ENCODE data around the gene DHCR7. TPM values are rescaled to one million over a fixed set of nuclear protein-coding genes. Genes with fewer than 3 reads are reported as not detected.

DHCR7 gene
- total RNA-seq, 1 donor from 2014 or later, result 140 TPM

DNA sequence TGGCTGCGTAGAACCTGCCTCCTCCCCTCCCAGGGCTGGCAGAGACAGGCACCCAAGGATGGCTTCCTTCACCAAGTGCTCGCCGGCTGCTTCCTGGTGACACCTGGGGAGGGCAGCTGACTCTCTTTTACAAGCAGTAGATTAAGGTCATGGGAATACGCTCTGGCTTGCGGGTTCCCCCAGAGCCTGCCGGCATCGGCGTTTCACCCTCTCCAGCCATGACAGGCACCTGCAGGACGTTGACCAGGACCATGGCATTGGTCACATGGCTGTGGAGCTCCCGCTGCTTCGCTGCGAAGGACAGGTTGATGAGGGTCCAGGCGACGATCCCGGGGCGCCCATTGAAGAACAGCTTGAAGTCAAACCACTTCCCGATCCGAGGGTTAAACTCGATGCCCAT lies 9.5 kb downstream of the DHCR7 start:
- H3K4me3 Mint-ChIP-seq (ENCODE audit: low read depth), result no peak overlapping the region

DNA sequence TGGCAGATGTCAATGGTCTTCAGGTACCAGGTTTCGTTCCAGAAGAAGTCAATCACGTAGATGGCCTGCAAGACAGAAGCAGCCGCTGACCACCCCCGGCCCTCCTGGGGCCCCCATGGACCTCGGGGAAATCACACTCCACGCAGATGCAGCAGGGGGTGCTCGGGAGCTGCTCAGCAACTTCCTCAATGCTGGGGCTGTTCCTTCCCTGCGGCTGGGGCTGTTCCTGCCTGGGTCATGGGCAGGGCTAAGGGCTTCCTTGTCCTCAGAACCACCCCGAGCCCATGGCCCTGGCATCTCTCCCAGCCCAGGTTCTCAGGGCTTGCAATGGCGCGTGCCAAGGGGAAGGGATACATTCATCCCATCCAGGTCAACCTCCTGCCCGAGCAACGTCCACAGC lies 10.3 kb downstream of the DHCR7 start:
- Mint-ChIP-seq H3K4me1 (ENCODE audit: low read depth) (no peaks in the 10 kb centered on the region), H3K9me3 (ENCODE audit: low read depth) (no peaks in the 10 kb centered on the region), H3K27ac (no peak overlapping the region), H3K27me3 (no peaks in the 10 kb centered on the region), H3K4me3 (ENCODE audit: low read depth) (no peak overlapping the region), H3K36me3 (ENCODE audit: insufficient read depth) (peaks cover 13% of the 10 kb centered on the region)
- DNase-seq (ENCODE audit: low spot score, unreplicated experiment), result no peak
- TF ChIP-seq, protein P1, sequence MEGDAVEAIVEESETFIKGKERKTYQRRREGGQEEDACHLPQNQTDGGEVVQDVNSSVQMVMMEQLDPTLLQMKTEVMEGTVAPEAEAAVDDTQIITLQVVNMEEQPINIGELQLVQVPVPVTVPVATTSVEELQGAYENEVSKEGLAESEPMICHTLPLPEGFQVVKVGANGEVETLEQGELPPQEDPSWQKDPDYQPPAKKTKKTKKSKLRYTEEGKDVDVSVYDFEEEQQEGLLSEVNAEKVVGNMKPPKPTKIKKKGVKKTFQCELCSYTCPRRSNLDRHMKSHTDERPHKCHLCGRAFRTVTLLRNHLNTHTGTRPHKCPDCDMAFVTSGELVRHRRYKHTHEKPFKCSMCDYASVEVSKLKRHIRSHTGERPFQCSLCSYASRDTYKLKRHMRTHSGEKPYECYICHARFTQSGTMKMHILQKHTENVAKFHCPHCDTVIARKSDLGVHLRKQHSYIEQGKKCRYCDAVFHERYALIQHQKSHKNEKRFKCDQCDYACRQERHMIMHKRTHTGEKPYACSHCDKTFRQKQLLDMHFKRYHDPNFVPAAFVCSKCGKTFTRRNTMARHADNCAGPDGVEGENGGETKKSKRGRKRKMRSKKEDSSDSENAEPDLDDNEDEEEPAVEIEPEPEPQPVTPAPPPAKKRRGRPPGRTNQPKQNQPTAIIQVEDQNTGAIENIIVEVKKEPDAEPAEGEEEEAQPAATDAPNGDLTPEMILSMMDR (IDR thresholded peaks at IDR 0.05; ENCODE audit: unreplicated experiment), result no peak

More for the DNA sequence above, 9.5 kb downstream of the DHCR7 start:
- Mint-ChIP-seq H3K27me3 (no peaks in the 10 kb centered on the region), H3K36me3 (ENCODE audit: insufficient read depth) (peaks cover 15% of the 10 kb centered on the region), H3K4me1 (ENCODE audit: low read depth) (no peaks in the 10 kb centered on the region), H3K27ac (no peak overlapping the region), H3K9me3 (ENCODE audit: low read depth) (no peaks in the 10 kb centered on the region)
- TF ChIP-seq, protein P1 (IDR thresholded peaks at IDR 0.05; ENCODE audit: unreplicated experiment), result no peak
- no peak for DNase-seq (ENCODE audit: low spot score, unreplicated experiment)

DNA sequence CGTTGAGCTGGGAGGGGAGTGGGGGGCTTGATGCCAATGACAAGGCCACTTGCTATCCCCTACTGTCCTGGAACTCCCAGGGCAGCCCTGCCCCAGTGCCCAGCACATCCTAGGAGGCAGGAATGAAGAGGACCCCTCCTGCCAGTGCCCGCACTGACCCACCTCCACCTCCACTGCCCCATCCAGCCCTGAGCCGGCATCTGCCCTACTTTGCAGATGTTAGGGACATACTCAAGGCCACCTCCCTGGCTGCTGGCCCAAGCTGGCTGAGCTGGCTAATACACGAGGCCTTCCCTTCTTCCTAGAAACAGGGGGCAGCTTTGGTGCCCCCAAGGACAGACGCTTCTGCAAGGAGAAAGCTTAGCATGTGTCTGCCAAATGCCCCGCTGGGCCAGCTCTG lies 10.8 kb downstream of the DHCR7 start:
- no peak overlapping the region for H3K4me3 Mint-ChIP-seq (ENCODE audit: low read depth)
- H3K36me3 Mint-ChIP-seq (ENCODE audit: insufficient read depth), result peaks cover 9% of the 10 kb centered on the region

DNA sequence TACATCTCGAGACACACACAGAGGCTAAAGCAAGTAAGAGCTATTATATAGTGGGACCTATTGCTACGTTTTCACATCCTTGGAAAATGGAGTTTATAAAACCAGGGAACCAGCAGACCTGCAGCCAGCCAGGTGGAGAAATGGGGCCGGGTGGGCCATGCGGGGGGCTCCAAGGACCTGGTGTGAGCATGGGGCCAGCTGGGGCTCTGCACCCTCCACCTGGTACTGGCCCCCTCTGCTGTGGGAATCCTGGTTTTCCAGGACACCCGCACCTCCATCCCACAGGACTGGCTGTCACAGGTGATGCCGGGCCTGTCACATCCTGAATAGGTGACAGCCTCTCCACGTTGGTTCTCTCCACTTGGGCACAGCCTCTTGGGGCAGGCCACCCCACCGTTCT lies 11.3 kb downstream of the DHCR7 start:
- Mint-ChIP-seq H3K4me1 (ENCODE audit: low read depth) (no peaks in the 10 kb centered on the region), H3K27me3 (no peaks in the 10 kb centered on the region), H3K27ac (no peak overlapping the region), H3K36me3 (ENCODE audit: insufficient read depth) (peaks cover 9% of the 10 kb centered on the region), H3K4me3 (ENCODE audit: low read depth) (no peak overlapping the region), H3K9me3 (ENCODE audit: low read depth) (no peaks in the 10 kb centered on the region)
- TF ChIP-seq, protein P1 (IDR thresholded peaks at IDR 0.05; ENCODE audit: unreplicated experiment), result no peak
- no peak for DNase-seq (ENCODE audit: low spot score, unreplicated experiment)

More for the DNA sequence above, 10.8 kb downstream of the DHCR7 start:
- DNase-seq (ENCODE audit: low spot score, unreplicated experiment), result no peak
- TF ChIP-seq, protein P1 (IDR thresholded peaks at IDR 0.05; ENCODE audit: unreplicated experiment), result no peak
- H3K27ac Mint-ChIP-seq, result no peak overlapping the region
- no peaks in the 10 kb centered on the region for H3K27me3 Mint-ChIP-seq
- H3K4me1 Mint-ChIP-seq (ENCODE audit: low read depth), result no peaks in the 10 kb centered on the region
- no peaks in the 10 kb centered on the region for H3K9me3 Mint-ChIP-seq (ENCODE audit: low read depth)

DNA sequence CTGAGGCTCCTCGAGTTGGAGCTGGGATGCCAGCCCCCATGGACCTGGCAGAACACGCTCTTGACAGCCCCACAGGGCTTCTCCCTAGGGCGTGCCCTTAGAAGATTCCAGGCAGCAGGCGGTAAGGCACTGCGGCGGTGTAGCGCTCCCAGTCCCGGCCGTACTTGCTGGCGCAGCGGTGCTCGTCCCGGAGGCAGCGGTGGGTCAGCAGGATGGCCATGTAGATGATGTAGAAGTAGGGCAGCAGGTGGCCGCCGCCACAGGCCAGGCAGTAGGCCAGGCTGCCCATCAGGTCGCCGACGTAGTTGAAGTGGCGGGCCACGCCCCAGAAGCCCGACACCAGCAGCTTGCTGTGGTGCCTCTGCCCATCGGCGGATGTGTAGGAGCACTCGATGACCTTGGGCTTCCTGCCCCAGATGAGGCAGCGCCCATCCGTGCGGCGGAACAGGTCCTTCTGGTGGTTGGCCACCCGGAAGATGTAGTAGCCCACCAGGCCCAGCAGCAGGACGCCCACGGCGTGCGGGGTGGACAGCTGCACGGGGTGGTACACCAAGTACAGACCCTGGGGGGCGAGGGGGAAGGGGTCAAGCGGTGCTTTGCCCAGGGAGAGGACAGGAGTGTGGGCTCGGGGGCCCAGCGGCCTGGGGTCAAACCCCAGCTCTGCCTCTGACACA lies 12.8 kb downstream of the DHCR7 start:
- no peaks in the 10 kb centered on the region for H3K27me3 Mint-ChIP-seq
- H3K9me3 Mint-ChIP-seq (ENCODE audit: low read depth), result no peaks in the 10 kb centered on the region
- H3K4me3 Mint-ChIP-seq (ENCODE audit: low read depth), result no peak overlapping the region
- no peak overlapping the region for H3K27ac Mint-ChIP-seq
- DNase-seq (ENCODE audit: low spot score, unreplicated experiment), result no peak
- TF ChIP-seq, protein P1 (IDR thresholded peaks at IDR 0.05; ENCODE audit: unreplicated experiment), result no peak
- H3K4me1 Mint-ChIP-seq (ENCODE audit: low read depth), result no peaks in the 10 kb centered on the region
- peaks cover 9% of the 10 kb centered on the region for H3K36me3 Mint-ChIP-seq (ENCODE audit: insufficient read depth)

Data from progenitor cell of endocrine pancreas (in vitro differentiated cells).